Gastrocnemius medialis (tissue), 4 donors: ENCODE measurements around the gene SMIM38.

Experiments used
- POLR2A ChIP-seq, 2 donors: fragments of 450-650 bp; IDR thresholded peaks; one replicate each; pipeline ENCODE4 v1.6.1; 2017; ENCODE audit warnings: antibody characterized with exemption in 2 of 2, mild to moderate bottlenecking in 2 of 2, moderate library complexity in 2 of 2
- TF ChIP-seq, protein P1 (sequence below), 5 experiments: fragments of 450-650 bp in 3 of 5; fragments of 200-600 bp in 2 of 5; sonication (generic) in 2 of 5; IDR thresholded peaks in 4 of 5; conservative IDR thresholded peaks in 1 of 5; 1 replicate in 4 of 5; 2 replicates in 1 of 5; pipeline ENCODE4 v1.5.1; 2016 to 2019; ENCODE audit warnings: antibody characterized with exemption in 5 of 5, mild to moderate bottlenecking in 3 of 5, moderate library complexity in 3 of 5

DNA sequence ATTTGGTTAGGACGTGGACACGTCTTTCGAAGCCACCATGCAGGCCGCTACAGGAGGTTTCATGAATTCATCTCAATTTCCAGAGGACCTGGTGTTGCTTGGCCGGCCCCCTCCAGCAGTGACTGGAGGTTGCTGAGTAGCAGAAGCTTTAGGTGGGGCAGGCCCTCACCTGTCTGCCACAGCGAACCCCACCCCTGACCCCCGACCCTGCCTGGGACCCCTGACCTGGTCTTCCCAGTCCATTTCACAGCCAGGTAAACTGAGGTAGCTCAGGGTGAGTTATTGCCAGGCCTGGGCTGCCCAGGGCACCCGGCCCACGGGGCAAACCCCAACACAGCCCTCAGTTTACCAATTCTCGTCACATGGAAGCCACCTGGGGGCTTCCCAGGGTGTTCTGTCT, 39.1 kb upstream of the SMIM38 start:
- no peak for TF ChIP-seq POLR2A (IDR thresholded peaks at IDR 0.05)
- TF ChIP-seq, protein P1, sequence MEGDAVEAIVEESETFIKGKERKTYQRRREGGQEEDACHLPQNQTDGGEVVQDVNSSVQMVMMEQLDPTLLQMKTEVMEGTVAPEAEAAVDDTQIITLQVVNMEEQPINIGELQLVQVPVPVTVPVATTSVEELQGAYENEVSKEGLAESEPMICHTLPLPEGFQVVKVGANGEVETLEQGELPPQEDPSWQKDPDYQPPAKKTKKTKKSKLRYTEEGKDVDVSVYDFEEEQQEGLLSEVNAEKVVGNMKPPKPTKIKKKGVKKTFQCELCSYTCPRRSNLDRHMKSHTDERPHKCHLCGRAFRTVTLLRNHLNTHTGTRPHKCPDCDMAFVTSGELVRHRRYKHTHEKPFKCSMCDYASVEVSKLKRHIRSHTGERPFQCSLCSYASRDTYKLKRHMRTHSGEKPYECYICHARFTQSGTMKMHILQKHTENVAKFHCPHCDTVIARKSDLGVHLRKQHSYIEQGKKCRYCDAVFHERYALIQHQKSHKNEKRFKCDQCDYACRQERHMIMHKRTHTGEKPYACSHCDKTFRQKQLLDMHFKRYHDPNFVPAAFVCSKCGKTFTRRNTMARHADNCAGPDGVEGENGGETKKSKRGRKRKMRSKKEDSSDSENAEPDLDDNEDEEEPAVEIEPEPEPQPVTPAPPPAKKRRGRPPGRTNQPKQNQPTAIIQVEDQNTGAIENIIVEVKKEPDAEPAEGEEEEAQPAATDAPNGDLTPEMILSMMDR (IDR thresholded peaks at IDR 0.05 in 4 of 5, conservative IDR thresholded peaks at IDR 0.05 in 1 of 5): no peak
